IPS-18a (cell line): ENCODE results near the gene UBE2H.
"Not testable (repeated sequence)": the region's sequence is repeated elsewhere in the genome, so short reads cannot be mapped to it uniquely, and the experiment has no call there.

Source experiments
- H3K27ac ChIP-seq: one replicate; pipeline ENCODE4 v1.5.1; 2013; ENCODE audit warnings: low read length
- H3K27me3 ChIP-seq: one replicate; pipeline ENCODE4 v1.6.1; 2013; ENCODE audit warnings: mild to moderate bottlenecking, low read length; ENCODE audit not compliant: control insufficient read depth, insufficient read depth
- H3K36me3 ChIP-seq: one replicate; pipeline ENCODE4 v1.6.1; 2013; ENCODE audit warnings: low read depth, low read length; ENCODE audit not compliant: control insufficient read depth
- H3K4me1 ChIP-seq: one replicate; pipeline ENCODE4 v1.6.1; 2013; ENCODE audit warnings: low read depth, low read length; ENCODE audit not compliant: control insufficient read depth
- H3K4me3 ChIP-seq: one replicate; pipeline ENCODE4 v1.5.1; 2013; ENCODE audit warnings: low read length
- H3K9ac ChIP-seq: one replicate; pipeline ENCODE4 v1.6.1; 2013; ENCODE audit warnings: mild to moderate bottlenecking, low read length, moderate library complexity
- H3K9me3 ChIP-seq: one replicate; pipeline ENCODE4 v1.6.1; 2013; ENCODE audit warnings: low read depth, low read length; ENCODE audit not compliant: control insufficient read depth

Gene UBE2H

DNA sequence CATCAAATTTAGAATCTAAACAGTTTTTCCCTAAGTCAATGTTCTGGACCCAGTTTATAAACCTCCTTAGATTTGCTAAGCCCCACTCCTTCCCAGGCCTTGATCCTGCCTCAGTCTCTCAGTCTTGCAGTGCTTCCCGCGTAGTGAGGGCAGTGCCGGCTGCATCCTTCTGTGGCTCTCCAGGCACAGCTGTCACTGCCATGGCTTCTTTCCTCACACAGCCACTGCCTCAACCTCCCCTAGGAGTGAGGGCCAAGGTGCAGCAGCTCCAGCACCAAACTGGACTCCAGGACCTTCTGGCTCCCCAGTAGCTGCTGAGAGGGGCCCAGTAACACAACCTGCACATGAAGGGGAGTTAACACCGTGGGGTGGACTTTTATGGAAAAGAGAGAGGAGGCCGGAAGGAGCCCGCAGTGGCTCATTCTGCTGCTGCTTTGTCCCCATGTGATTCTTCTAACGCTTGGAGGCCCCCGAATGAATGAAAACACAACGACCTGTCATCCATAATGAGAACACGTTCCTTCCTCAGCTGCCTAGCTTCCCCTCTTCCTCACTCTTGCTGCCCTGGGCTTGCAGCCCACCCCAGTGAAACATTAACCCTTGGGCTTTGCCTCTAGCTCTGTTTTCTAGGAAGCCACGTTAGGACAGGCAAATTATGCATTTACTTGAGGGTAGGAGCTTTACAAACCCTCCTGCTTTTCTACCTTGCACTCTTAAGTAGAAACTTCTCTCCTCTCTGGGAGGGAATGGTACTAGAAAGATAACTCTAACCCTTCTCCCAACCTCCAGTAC is 16.0 kb upstream of the UBE2H start:
- H3K9ac ChIP-seq: no peak overlapping the region
- no peak overlapping the region for H3K27ac ChIP-seq
- no peaks in the 10 kb centered on the region for H3K4me1 ChIP-seq
- H3K27me3 ChIP-seq: no peaks in the 10 kb centered on the region
- no peaks in the 10 kb centered on the region for H3K36me3 ChIP-seq
- no peaks in the 10 kb centered on the region for H3K9me3 ChIP-seq
- H3K4me3 ChIP-seq: no peak overlapping the region

DNA sequence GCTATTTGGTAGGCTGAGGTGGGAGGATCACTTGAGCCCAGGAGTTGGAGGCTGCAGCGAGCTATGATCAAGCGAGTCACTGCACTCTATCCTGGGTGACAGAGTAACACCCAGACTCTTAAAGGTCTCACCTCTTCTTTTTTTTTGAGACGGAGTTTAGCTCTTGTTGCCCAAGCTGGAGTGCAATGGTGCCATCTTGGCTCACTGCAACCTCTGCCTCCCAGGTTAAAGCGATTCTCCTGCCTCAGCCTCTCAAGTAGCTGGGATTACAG is 7.4 kb upstream of the UBE2H start:
- H3K9me3 ChIP-seq, H3K9ac ChIP-seq, H3K27ac ChIP-seq, H3K27me3 ChIP-seq, H3K36me3 ChIP-seq, H3K4me1 ChIP-seq, H3K4me3 ChIP-seq: not testable (repeated sequence)

DNA sequence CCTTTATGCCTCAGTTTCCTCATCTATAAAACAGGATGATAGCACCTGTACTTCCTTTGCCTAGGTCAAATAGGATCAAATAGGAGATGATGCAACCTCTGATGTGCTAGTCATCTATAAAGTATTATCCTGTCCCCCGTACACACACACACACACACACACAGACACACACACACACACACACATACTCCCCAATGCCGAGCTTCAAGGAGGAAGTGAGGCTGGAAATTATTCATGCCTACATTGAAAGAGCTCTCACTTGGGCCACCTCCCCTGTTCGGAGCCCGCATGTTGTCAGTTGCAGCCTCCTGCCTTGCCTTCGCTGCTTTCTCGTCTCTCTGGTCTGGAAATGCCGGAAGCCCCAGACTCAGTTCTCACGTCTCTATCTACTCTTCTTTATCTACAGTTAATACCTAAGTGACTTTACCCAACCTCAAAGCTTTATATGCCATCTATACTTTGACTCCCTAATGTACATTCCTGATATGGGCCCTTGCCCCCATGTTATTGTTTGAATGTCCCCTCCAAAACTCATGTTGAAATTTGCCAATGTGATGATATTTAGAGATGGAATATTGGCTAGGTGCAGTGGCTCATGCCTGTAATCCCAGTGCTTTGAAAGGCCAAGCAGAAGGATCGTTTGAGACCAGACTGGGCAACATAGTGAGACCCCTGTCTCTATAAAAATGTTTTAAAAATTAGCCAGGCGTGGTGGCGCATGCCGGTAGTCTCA is 6.9 kb upstream of the UBE2H start:
- Histone ChIP-seq H3K9me3 (no peaks in the 10 kb centered on the region), H3K27me3 (no peaks in the 10 kb centered on the region), H3K27ac (no peak overlapping the region), H3K9ac (no peak overlapping the region), H3K4me3 (no peak overlapping the region), H3K4me1 (no peaks in the 10 kb centered on the region), H3K36me3 (no peaks in the 10 kb centered on the region)

DNA sequence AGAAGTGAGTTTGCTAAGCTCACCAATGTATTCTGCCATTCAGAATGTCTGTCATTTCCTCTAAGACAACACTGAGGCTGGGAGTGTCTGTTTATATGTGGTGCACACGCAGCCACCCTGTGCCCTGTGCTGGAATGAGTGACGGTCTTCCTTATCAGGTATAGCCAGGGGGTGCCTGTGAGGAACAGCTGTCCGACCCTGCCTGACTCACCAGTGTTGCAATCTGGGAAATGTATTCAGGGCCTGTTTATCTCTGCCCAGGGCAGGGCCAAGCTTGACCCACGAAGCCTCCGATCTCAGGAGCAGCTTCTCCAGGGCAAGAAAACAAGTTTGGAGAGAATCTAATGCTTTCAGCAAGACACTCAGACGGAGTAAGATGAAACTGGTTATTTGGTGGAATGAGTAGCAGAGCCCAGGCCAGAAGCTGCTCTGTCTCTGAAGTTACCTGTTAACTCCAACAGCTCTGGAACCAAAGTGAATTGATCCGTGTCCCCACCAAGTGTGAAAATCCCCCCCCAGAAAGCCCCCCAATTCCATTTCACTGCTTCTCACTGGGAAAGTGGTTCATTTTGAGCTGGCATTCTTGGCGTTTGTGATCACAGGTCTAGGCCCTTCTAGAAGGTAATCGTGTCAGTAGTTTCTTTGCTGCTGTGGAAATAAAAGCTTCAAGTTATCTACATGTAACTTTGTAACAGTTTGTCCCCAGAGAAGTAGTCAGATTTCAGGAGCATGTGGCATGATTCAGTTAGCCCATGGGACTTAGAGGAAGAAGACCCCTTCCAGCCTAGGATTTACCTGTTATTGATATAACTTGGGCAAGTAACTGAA is 6.1 kb upstream of the UBE2H start:
- Histone ChIP-seq H3K9me3 (no peaks in the 10 kb centered on the region), H3K4me1 (no peaks in the 10 kb centered on the region), H3K36me3 (no peaks in the 10 kb centered on the region), H3K27me3 (no peaks in the 10 kb centered on the region), H3K9ac (no peak overlapping the region), H3K4me3 (no peak overlapping the region), H3K27ac (no peak overlapping the region)

DNA sequence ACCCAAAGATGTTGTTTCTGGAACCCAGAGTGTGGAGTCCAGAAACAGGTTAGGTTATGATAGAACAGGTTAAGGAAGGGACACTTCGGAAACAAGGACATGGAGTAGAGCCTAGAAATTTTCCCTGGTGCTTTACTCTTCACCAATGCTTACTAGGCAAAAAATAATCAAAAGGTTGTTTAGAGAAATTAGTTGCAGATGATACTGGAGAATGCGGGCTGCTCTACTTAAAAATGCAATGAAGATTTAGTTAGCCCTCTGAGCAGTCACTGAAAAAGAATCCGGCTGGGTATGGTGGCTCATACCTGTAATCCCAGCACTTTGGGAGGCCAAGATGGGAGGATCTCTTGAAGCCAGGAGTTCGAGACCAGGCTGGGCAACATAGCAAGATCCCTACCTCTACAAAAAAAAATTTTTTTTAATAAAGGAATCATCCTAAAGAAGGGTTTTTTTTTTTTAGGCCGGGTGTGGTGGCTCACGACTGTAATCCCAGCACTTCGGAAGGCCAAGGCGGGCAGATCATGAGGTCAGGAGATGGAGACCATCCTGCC is 3.3 kb upstream of the UBE2H start:
- H3K36me3 ChIP-seq: no peaks in the 10 kb centered on the region
- H3K27ac ChIP-seq: no peak overlapping the region
- H3K4me1 ChIP-seq: peaks cover 6% of the 10 kb centered on the region
- no peak overlapping the region for H3K4me3 ChIP-seq
- no peaks in the 10 kb centered on the region for H3K27me3 ChIP-seq
- H3K9me3 ChIP-seq: no peaks in the 10 kb centered on the region
- H3K9ac ChIP-seq: no peak overlapping the region

DNA sequence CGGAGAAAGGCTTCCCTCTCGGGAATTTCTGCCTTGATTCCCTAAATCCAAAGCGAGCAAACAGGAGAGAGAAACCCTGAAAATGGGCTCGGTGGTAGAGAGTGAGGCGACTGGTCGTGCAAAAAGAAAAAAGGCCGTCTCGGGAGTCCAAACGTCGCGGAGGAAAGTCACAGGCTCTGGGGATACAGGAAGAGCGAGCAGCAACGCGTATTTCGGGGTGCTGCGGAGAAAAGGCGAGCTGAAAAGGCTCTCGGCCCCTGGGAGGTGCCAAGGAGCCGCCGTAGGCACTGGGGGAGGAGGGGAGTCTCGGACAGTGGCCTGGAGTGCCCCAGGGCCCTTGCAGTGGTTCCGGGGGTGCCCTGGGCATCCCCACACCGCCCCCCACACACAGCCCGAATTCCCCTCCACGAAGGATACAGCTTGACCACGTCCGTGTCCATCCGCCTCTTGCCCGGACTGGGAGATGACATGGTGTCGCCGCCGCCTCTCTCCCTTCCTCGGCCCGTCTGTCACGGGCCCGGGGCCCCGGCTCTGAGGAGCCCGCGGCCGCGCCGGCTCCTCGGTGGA is 591 bp downstream of the UBE2H start:
- Histone ChIP-seq H3K27me3 (no peaks in the 10 kb centered on the region), H3K4me1 (peaks cover 30% of the 10 kb centered on the region), H3K27ac (no peak overlapping the region)

DNA sequence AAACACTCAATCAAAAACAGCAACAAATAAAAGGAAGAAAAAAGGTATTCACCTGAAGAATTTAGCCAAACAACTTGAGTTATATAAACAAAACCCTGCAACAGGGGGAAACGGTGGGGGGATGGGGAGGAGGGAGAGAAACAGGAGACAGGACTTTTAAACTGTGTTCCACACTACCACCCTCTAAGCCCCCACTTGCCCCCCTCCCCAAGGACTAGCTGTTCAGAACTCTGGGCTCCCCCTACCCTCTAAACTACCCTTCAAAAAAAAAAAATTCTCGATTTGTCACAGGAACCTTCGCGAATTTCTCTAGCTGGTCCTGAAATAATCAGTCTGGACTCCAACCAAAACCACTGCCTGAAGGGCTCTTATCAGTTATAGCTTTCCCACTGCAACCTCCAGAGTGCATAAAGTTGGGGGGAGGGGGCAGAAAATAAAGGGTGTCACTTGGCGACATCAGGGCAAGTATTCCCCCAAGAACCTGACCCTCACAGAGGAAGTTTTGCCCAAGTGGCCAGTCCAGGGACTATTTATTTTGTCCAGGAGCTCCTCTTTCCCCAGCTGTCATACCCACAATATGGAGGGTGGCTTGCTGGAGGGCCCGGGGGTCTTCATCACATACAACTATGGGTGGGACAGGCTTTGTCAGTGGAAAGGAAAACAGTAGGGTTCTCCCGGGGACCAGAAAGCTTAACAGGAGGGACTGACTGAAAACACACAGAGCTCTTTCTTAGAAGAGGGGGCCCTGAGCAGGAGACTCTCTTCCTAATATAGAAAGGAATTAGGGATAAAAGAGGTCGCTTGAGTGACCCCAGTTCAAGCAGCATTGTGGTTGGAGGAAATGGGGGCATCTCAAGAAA is 1.3 kb downstream of the UBE2H start:
- peak overlapping the region; percentile 95 for H3K9ac ChIP-seq
- peaks cover 1% of the 10 kb centered on the region for H3K36me3 ChIP-seq
- peak overlapping the region; percentile 95 for H3K27ac ChIP-seq
- H3K4me1 ChIP-seq: peaks cover 32% of the 10 kb centered on the region
- H3K27me3 ChIP-seq: no peaks in the 10 kb centered on the region
- H3K9me3 ChIP-seq: no peaks in the 10 kb centered on the region
- H3K4me3 ChIP-seq: peak overlapping the region; percentile 94

More for the DNA sequence above, 591 bp downstream of the UBE2H start:
- Histone ChIP-seq H3K9ac (peak overlapping the region; percentile 95), H3K9me3 (no peaks in the 10 kb centered on the region), H3K36me3 (no peaks in the 10 kb centered on the region), H3K4me3 (peak overlapping the region; percentile 94)

DNA sequence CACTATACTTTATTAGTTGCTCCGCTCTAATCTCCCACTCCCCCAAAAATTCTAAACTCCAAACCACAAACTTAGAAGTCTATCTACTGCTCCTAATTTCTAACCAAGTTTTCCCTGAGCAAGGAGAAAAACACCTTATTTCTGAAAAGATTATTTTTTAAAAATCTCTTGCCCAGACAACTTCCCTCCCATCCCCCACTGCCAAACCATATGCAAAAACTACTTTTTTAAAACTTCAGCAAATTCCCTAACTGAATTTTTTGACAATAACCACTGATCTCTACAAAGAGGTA is 1.9 kb downstream of the UBE2H start:
- H3K4me1 ChIP-seq: peaks cover 32% of the 10 kb centered on the region
- H3K27me3 ChIP-seq: no peaks in the 10 kb centered on the region
- H3K27ac ChIP-seq: peak overlapping the region; percentile 95
- no peaks in the 10 kb centered on the region for H3K9me3 ChIP-seq
- H3K4me3 ChIP-seq: peak overlapping the region; percentile 94
- H3K9ac ChIP-seq: peak overlapping the region; percentile 95
- peaks cover 3% of the 10 kb centered on the region for H3K36me3 ChIP-seq

DNA sequence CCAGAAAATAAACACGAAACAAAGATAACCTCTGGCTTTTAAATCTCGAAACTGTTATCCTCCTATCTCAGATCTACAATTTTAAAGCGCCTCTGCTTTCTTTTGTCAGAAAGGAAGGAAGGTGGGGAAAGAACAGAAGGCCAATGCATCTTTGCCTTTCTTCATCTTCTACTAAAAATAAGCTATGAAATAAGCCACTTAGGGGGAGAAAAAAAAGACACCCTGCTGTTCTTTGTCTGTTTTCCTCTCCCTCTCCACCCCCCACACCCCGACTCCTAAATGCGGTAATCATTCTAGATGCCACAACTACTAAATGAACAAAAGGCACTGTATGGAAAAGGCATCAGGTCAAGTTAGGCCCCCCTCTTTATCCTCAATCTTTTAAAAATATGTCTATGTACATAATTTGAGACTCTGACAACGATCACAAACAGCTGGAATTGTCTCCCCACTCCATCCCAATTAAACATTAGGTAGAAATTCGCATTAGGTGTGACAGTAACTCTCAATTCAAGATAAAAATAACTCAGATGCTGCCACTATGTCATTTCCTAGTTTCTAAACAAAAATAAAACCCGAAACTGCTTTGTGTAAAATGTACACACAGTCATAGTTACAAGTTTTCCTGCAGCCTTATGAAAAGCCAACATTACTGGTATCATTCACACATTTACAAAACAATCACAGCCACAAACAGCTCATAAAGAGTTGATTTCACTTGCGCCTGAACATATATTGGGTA is 2.4 kb downstream of the UBE2H start:
- H3K36me3 ChIP-seq: peaks cover 3% of the 10 kb centered on the region
- no peaks in the 10 kb centered on the region for H3K9me3 ChIP-seq
- H3K9ac ChIP-seq: peak overlapping the region; percentile 95

DNA sequence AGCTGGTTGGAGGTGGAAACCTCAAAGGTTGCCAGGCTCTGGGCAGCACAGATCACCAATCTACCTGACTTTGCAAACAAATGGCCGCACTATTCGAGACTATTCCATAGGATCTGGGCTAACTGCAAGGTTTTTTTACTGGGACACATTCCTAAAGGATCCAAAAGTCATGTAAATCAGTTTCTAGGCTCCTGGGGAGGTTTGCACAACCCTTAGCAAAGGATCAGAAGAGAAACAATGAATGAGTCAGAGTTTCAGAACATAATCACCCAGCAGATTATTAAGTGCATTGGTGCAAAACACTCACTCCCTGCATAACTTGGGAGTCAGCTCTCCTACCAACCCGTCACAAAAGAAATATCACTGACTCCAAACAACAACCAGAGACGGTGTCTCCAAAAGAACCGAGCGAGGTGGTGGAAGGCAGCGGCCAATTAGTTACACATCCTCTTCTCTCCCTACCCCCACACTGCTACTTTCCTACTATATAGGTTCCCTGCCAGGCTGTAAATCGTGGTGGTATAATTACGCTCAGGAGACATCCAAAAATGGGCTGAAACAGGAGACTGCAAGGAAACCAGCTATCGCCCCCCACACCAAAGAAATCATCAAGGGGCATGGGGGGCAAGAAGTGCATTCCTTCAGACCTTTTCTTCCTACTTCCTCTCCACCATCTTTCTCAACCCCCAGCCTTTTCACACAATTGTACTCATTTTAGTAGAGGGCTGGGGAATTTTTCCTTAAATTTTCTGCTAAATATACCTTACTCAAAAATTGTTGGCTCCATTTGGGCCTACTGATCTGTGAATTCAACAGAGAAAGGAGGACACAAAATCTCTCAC is 3.2 kb downstream of the UBE2H start:
- H3K4me1 ChIP-seq: peaks cover 32% of the 10 kb centered on the region
- H3K27ac ChIP-seq: peak overlapping the region; percentile 95
- no peaks in the 10 kb centered on the region for H3K27me3 ChIP-seq
- peak overlapping the region; percentile 94 for H3K4me3 ChIP-seq
- H3K36me3 ChIP-seq: peaks cover 3% of the 10 kb centered on the region
- no peaks in the 10 kb centered on the region for H3K9me3 ChIP-seq
- H3K9ac ChIP-seq: peak overlapping the region; percentile 95

More for the DNA sequence above, 2.4 kb downstream of the UBE2H start:
- Histone ChIP-seq H3K27me3 (no peaks in the 10 kb centered on the region), H3K4me1 (peaks cover 32% of the 10 kb centered on the region), H3K27ac (peak overlapping the region; percentile 95), H3K4me3 (peak overlapping the region; percentile 94)
